ENCODE data around the gene RBM47.
"Not testable (repeated sequence)": the region's sequence is repeated elsewhere in the genome, so short reads cannot be mapped to it uniquely, and the experiment has no call there.

The RBM47 gene

GRCh38 chr4:40523581-40523980 is 106.1 kb downstream of the RBM47 start:
- no peaks in the 10 kb centered on the region for H4K20me1 ChIP-seq (ENCODE audit: insufficient read depth, low read length, poor library complexity, severe bottlenecking)
- H3K4me3 ChIP-seq (ENCODE audit: low read length, poor library complexity, severe bottlenecking), result no peak overlapping the region
- H3K79me2 ChIP-seq (ENCODE audit: insufficient read depth, low read length), result no peaks in the 10 kb centered on the region
- no peak overlapping the region for H2AFZ ChIP-seq (ENCODE audit: low read length)
- H3K9ac ChIP-seq (ENCODE audit: low read depth, low read length, poor library complexity, severe bottlenecking), result no peak overlapping the region
- no peaks in the 10 kb centered on the region for H3K9me3 ChIP-seq (ENCODE audit: insufficient read depth, low read depth, low read length)
- H3K4me2 ChIP-seq (ENCODE audit: low read depth, low read length, poor library complexity, severe bottlenecking), result no peak overlapping the region
- TF ChIP-seq CTCF (conservative IDR thresholded peaks at IDR 0.05; ENCODE audit: low read length) (no peak), EZH2phosphoT487 (IDR thresholded peaks at IDR 0.05; ENCODE audit: borderline replicate concordance) (no peak)
- H3F3A ChIP-seq (ENCODE audit: low read depth), result no peaks in the 10 kb centered on the region
- H3K9me2 ChIP-seq (replicated peaks; ENCODE audit: low read depth, low read length), result no peaks in the 10 kb centered on the region
- H3K36me3 ChIP-seq (ENCODE audit: insufficient read depth, low read length), result no peaks in the 10 kb centered on the region
- no peaks in the 10 kb centered on the region for H3K27me3 ChIP-seq (ENCODE audit: insufficient read depth, low read length, poor library complexity, severe bottlenecking)
- no peaks in the 10 kb centered on the region for H3K4me1 ChIP-seq (ENCODE audit: insufficient read depth, low read length, poor library complexity, severe bottlenecking)

GRCh38 chr4:40521957-40522356 is 107.7 kb downstream of the RBM47 start:
- TF ChIP-seq EZH2phosphoT487 (IDR thresholded peaks at IDR 0.05; ENCODE audit: borderline replicate concordance), result no peak
- no peaks in the 10 kb centered on the region for H4K20me1 ChIP-seq (ENCODE audit: insufficient read depth, low read length, poor library complexity, severe bottlenecking)
- no peaks in the 10 kb centered on the region for H3K4me1 ChIP-seq (ENCODE audit: insufficient read depth, low read length, poor library complexity, severe bottlenecking)
- no peak overlapping the region for H3K4me3 ChIP-seq (ENCODE audit: low read length, poor library complexity, severe bottlenecking)
- H3K79me2 ChIP-seq (ENCODE audit: insufficient read depth, low read length), result no peaks in the 10 kb centered on the region
- H3K9me2 ChIP-seq (replicated peaks; ENCODE audit: low read depth, low read length), result no peaks in the 10 kb centered on the region
- no peaks in the 10 kb centered on the region for H3F3A ChIP-seq (ENCODE audit: low read depth)
- no peaks in the 10 kb centered on the region for H3K36me3 ChIP-seq (ENCODE audit: insufficient read depth, low read length)
- H3K27me3 ChIP-seq (ENCODE audit: insufficient read depth, low read length, poor library complexity, severe bottlenecking), result no peaks in the 10 kb centered on the region
- no peak overlapping the region for H3K4me2 ChIP-seq (ENCODE audit: low read depth, low read length, poor library complexity, severe bottlenecking)
- no peaks in the 10 kb centered on the region for H3K9me3 ChIP-seq (ENCODE audit: insufficient read depth, low read depth, low read length)
- H2AFZ ChIP-seq (ENCODE audit: low read length), result no peak overlapping the region
- no peak overlapping the region for H3K9ac ChIP-seq (ENCODE audit: low read depth, low read length, poor library complexity, severe bottlenecking)

DNA sequence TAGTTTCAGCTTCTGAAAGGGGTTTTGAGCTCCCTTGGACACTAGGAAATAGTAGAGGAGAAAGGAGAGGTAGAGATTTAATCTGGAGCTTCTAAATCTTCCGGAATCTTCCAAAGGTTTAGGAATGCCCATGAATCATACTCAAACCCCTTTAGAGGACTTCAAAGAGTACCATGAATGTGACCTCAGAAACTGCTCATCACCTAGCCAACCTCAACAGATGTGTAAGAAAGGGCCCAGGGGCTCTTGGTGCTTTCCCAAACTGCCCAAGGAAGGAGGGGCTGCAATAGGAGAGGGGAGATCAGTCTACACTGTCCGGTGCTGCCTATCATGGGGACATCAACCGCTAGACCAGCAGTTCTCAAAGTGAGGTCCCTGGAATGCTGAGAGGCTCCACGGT is 109.1 kb downstream of the RBM47 start:
- Histone ChIP-seq H3K27me3 (ENCODE audit: insufficient read depth, low read length, poor library complexity, severe bottlenecking) (no peaks in the 10 kb centered on the region), H3K4me3 (ENCODE audit: low read length, poor library complexity, severe bottlenecking) (no peak overlapping the region), H3K9me2 (replicated peaks; ENCODE audit: low read depth, low read length) (no peaks in the 10 kb centered on the region), H2AFZ (ENCODE audit: low read length) (no peak overlapping the region), H3F3A (ENCODE audit: low read depth) (no peaks in the 10 kb centered on the region), H3K79me2 (ENCODE audit: insufficient read depth, low read length) (no peaks in the 10 kb centered on the region), H3K36me3 (ENCODE audit: insufficient read depth, low read length) (no peaks in the 10 kb centered on the region), H3K9me3 (ENCODE audit: insufficient read depth, low read depth, low read length) (no peaks in the 10 kb centered on the region), H3K9ac (ENCODE audit: low read depth, low read length, poor library complexity, severe bottlenecking) (no peak overlapping the region), H3K4me1 (ENCODE audit: insufficient read depth, low read length, poor library complexity, severe bottlenecking) (no peaks in the 10 kb centered on the region), H4K20me1 (ENCODE audit: insufficient read depth, low read length, poor library complexity, severe bottlenecking) (no peaks in the 10 kb centered on the region), H3K4me2 (ENCODE audit: low read depth, low read length, poor library complexity, severe bottlenecking) (no peak overlapping the region)
- TF ChIP-seq EZH2phosphoT487 (IDR thresholded peaks at IDR 0.05; ENCODE audit: borderline replicate concordance), result no peak
- TF ChIP-seq CTCF (conservative IDR thresholded peaks at IDR 0.05; ENCODE audit: low read length), result no peak

DNA sequence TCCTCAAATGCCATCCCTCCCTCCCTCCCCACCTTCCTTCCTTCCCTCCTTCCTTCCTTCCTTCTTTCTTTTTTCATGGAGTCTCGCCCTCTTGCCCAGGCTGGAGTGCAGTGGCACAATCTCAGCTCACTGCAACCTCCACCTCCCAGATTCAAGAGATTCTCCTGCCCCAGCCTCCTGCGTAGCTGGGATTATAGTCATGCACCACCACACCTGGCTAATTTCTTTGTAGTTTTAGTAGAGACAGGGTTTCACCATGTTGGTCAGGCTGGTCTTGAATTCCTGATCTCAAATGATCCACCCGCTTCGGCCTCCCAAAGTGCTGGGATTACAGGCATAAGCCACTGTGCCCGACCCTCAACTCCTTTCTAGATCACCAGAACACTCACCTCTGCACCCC is 112.6 kb downstream of the RBM47 start:
- not testable (repeated sequence) for H3K4me3 ChIP-seq (ENCODE audit: low read length, poor library complexity, severe bottlenecking); H4K20me1 ChIP-seq (ENCODE audit: insufficient read depth, low read length, poor library complexity, severe bottlenecking); H2AFZ ChIP-seq (ENCODE audit: low read length); H3K4me1 ChIP-seq (ENCODE audit: insufficient read depth, low read length, poor library complexity, severe bottlenecking); H3F3A ChIP-seq (ENCODE audit: low read depth); H3K4me2 ChIP-seq (ENCODE audit: low read depth, low read length, poor library complexity, severe bottlenecking); H3K9me2 ChIP-seq (replicated peaks; ENCODE audit: low read depth, low read length); H3K9ac ChIP-seq (ENCODE audit: low read depth, low read length, poor library complexity, severe bottlenecking); H3K27me3 ChIP-seq (ENCODE audit: insufficient read depth, low read length, poor library complexity, severe bottlenecking); H3K9me3 ChIP-seq (ENCODE audit: insufficient read depth, low read depth, low read length); H3K79me2 ChIP-seq (ENCODE audit: insufficient read depth, low read length); H3K36me3 ChIP-seq (ENCODE audit: insufficient read depth, low read length)

Data from Loucy (cell line).